NCI-H2107 treated with DMSO at 0.1 percent for 48 hours (cell line): Measurements from ENCODE around the gene UNC5C.
"Not testable (repeated sequence)": the region's sequence is repeated elsewhere in the genome, so short reads cannot be mapped to it uniquely, and the experiment has no call there.

Experiments used
- DNase-seq: peaks from one replicate; lab custom pipeline; 2025; ENCODE audit not compliant: unreplicated experiment; lab: John Stamatoyannopoulos, UW

Gene UNC5C

GRCh38 chr4:95183656-95184408, 364.9 kb downstream of the UNC5C start:
- DNase-seq = no peak

GRCh38 chr4:95181996-95182306, 366.8 kb downstream of the UNC5C start:
- DNase-seq = no peak

DNA sequence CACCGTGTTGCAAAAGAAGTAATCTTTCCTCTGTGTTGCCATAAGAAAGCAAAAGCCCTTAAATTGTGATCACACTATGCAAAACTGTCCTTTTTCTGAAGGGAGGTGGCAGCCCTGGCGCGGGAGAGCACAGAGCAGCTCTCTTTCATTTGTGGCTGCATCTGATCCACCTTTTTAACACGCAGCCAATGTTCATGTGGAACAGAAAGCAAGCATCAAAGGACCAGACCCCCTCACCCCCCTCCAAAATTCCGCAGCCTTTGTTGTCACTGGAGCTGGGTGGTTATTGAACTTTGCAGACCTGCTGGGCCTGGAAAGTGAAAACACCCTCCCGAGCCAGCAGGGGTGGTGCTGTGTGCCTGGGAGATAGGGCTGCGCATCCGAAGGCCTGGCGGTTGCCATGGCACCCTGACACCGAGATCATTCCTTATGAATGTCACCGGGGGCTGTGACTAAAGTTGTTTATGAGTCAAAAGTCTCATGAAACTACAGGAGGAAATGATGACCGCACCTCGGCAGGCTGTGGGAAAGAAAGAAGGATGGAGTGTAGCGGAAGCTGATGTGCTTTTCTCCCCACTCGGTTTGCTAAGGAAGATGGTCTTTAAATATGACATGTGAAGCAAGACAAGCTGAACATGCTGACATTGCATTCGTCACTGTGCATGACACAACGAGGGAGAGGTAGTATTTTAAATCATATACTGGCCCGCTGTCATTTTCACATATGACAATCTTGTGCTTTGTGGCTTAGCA, 367.4 kb downstream of the UNC5C start:
- no peak for DNase-seq

GRCh38 chr4:95180531-95181242, 368.1 kb downstream of the UNC5C start:
- DNase-seq = no peak

DNA sequence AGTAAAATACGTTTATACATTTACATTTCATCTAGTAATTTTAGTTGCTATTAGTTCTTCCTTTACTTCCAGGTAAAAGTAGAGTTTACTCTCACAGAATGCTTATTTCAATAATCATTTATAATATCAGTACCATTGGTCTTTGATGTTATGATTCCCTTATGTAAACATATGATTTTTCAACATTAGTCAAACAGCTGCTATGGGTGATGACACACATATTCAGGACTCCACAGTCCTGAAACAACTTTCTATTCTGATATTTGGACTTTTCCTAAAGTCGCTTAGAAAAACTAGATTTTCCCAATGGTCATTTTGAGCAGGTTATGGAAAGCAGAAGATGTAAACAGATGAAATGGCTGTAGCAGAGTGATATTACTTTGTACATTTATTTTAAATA, 369.8 kb downstream of the UNC5C start:
- no peak for DNase-seq

- not testable (repeated sequence) for DNase-seq
Measured at GRCh38 chr4:95171377-95171776, 377.4 kb downstream of the UNC5C start.

DNA sequence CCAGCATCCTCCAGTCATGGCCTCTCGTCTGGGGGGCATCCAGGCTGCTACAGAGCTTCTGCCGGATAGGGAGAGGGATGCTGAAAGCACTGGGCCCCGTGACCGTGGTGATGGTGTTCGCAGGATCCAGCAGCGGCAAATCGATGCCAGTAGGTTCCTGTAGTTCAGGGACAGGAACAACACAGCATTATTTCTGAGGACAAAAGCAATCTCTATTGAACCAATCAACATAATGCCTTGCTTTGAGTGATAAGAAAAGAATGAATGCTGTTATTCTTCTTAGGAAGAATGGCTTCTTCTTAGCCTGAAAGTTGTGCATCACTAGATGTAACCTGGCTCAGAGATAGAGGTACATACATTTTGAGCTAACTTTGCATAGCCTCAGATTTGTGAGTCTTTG, 378.6 kb downstream of the UNC5C start:
- no peak for DNase-seq

GRCh38 chr4:95167805-95168204, 381.0 kb downstream of the UNC5C start:
- DNase-seq = no peak

DNA sequence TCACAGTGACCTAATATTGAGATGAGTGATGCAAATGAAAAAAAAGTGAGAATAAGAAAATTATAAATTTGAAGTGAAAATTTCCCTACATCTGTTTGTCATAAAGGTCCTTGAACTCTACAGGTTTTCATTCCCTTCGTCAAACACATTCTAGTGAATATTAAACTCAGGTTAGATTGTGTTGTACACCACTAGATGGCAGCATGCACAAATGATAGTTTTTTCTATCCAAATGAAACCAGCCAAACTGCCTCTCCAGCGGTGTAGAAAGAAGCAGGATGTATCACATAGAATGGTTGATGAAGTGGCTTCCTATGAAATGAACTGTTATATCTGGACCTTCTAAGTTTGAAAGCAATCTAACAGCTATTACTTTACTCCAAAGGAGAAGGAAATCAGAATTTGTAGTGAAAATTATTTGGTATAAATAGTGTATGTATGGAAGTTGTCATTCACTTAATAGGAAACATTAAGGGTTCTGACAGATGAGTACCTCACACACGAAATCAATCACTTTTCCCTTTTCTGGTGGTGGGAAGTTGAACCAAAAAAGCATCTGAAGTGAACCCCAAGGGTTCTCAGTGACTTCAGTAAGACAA, 382.7 kb downstream of the UNC5C start:
- DNase-seq = peak; percentile 26

- DNase-seq = no peak
Measured at GRCh38 chr4:95162867-95163266, 385.9 kb downstream of the UNC5C start.

DNA sequence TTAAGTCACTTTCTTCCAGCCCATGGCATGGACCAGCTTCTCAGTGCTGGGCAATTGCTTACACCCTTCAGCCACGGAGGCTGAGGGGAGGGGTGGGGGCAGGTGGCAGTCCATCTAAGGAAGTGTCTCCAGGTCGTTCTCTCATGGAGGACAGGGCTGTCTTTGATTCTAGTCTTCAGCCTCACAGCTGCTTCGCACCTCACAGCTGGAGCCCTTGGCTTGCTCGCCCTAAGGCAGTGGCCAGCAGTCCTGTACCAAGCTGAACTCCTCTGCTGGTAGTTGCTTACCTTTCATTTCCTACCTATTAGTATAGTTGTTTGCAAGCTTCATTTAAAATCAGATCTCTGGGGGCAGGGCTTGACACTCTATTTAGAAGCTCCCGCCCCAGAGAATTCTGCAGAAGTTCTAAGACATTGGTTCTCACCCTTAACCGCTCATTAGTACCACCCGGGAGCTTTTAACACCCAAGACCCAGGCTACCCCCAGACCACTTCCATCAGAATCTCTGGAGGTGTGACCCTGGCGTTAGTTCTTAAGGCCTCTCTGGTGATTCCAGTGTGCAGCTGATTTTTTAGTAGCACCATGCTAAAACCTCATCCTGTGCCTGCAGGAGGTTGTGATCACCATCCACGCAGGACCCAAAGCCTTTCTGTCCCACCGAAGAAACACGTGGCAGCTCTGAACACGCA, 386.8 kb downstream of the UNC5C start:
- no peak for DNase-seq

- DNase-seq = no peak
Measured at GRCh38 chr4:95159384-95159783, 389.4 kb downstream of the UNC5C start.

GRCh38 chr4:95158626-95159025, 390.1 kb downstream of the UNC5C start:
- DNase-seq = no peak

DNA sequence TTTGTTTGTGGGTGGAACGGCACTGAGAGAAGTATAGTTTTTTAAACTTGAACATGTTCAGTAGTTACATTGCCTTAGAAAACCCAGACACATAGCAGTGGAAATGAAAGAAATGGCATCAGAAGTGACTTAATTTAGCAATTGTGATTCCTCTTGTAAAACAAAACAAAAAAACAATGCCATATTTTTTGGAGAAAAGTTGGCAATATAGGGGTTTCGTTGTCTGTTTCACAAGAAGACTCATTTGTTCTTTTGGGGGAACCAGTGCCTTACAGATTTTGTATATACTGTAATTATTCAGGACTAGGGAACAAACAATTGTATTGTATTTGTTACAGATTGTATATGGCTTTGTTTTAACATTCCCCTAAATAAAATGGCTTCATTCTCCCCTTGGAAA, 390.7 kb downstream of the UNC5C start:
- no peak for DNase-seq

DNA sequence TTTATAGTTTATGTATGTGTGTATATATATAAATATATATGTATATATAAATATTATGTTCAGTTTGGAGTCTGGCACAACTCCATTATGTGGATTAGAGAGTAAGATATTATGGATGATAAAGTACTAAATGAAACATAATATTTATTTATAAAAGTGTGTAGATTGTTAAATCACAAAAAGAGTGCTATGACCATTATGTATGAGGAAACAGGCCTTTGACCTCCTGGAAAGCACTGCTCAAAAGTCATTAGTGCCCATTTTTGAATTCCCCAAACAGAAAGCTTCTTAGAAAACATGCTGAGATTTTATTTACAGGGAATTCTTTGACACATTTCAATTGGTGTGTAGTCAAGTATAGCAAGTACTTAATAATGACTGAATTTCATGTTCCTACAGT, 391.2 kb downstream of the UNC5C start:
- DNase-seq = no peak

DNA sequence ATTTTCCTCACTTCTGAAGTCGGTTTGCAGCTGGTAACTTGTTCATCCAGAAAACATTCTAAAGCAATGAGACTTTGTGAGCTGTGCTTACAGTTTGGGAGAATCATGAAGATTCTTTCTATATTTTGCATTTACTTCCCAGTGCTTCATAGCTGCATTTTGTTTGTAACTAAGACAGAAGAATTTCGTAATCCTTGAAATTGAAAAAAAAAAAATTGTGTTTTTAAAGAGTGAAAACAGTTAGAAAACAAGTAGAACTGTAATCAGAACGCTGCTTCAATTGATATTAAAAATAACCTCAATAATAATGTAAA, 392.4 kb downstream of the UNC5C start:
- DNase-seq = no peak

GRCh38 chr4:95155759-95156451, 392.9 kb downstream of the UNC5C start:
- no peak for DNase-seq

DNA sequence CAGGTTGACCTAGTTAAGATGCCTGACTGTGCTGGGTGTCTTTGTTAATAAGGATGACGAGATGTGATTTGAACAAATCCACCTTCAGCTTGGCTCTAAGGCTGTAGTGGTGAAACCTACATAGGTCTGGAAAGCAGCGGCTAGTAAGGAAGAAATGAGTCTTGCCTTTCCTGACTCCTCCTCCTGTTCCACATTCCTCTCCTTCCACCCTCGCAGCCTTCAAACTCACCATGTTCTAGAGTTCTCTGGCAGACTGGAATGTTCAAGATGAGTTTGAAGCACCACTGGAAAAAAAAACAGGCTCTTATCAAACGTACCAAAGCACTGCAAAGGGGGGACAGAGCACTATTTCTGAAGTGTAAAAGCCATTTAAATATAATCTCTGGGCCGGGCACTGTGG, 395.6 kb downstream of the UNC5C start:
- DNase-seq = no peak

DNA sequence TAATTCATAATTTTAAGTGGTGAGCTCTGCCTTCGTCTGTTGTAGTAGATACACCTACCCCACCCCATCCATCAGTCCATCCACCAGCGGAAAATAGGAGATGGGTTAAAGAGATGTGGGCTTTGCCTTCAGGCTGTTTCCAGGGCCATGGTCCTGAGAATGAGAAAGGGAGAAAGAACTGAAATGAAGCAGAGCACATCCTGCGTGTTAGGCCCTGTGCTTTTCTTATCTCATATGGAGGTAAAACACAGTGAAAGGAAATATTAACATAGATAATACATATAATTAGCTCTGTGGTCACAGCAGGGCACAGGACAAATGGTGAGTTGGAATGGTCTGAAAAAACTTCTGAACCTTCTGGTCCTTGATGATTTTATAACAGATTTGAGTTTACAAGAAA, 397.5 kb downstream of the UNC5C start:
- no peak for DNase-seq

DNA sequence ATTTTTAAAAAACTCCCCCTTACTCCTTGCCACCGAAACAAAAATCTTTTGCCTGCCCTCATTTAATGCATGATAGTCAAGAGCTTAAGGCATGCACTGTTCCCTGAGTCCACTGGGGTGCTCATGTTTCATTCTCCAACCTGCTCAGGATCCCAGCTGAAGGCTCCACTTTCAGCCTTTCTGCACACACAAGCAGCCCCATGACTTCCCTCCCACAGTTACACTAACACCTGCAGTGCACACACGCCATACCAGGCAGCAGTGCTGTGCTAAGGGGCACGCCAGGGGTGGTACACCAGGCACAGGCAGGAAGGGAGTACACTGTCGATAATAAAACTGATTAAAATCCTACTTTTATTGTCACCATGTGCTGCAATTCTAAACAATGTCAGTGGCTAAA, 405.8 kb downstream of the UNC5C start:
- DNase-seq = no peak

- no peak for DNase-seq
Measured at GRCh38 chr4:95141361-95141760, 407.4 kb downstream of the UNC5C start.
